GM12872 (cell line): ENCODE data around the gene RARS2.

Source experiments
- TF ChIP-seq, protein P1 (sequence below): IDR thresholded peaks from 3 replicates; pipeline ENCODE4 v1.5.1; 2011; ENCODE audit warnings: low read depth, mild to moderate bottlenecking, low read length, moderate library complexity; ENCODE audit not compliant: insufficient read depth

Gene RARS2

DNA sequence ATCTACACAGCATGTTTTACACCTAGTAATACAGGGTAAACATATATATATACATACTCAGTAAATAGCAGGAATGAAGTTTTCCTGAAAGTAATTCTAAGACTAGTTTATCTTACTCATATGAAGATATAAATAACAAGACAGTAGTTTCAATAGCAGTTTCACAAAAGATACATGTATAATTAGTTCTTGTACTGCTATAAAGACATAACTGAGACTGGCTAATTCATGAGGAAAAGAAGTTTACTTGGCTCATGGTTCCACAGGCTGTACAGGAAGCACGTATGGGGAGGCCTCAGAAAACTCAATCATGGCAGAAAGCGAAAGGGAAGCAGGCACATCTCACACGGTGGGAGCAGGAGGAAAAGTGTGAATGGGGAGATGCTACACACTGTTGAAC lies 16.9 kb downstream of the RARS2 start:
- TF ChIP-seq, protein P1, sequence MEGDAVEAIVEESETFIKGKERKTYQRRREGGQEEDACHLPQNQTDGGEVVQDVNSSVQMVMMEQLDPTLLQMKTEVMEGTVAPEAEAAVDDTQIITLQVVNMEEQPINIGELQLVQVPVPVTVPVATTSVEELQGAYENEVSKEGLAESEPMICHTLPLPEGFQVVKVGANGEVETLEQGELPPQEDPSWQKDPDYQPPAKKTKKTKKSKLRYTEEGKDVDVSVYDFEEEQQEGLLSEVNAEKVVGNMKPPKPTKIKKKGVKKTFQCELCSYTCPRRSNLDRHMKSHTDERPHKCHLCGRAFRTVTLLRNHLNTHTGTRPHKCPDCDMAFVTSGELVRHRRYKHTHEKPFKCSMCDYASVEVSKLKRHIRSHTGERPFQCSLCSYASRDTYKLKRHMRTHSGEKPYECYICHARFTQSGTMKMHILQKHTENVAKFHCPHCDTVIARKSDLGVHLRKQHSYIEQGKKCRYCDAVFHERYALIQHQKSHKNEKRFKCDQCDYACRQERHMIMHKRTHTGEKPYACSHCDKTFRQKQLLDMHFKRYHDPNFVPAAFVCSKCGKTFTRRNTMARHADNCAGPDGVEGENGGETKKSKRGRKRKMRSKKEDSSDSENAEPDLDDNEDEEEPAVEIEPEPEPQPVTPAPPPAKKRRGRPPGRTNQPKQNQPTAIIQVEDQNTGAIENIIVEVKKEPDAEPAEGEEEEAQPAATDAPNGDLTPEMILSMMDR: no peak

DNA sequence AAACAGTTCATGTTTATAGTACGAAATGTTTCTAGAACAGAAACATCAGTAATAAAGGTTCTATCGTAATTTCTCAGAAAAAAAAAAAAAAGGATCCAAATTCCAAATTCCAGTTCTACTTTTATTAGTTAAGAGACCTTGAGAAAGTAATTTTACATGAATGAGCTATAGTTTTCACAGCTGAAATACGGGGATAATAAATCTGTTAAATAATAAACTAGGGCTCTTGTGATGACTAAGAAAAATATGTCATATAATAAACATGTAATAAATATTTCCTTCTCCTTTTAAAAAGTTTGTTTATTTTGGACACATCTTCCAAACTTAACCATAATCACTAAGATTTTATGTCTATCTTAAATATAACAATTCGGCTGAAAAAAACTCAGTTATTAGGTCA lies 17.8 kb downstream of the RARS2 start:
- TF ChIP-seq, protein P1: no peak

DNA sequence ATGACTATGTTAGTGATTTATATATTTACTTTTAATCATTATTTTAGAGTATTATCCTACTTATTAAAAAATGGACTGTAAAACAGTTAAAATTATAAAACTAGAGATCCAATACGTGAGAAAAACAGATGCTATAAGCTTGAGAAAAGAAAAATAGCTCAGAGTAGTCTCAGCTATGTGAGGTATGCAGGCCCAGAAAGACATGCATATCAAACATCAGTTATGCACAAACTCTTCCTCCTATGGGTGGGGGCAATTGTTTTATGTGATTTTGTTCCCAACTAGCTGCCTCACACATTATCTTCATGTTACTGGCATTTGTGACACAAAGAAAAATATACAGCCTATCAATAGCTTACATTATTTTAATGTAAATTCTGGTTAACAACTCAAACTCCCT lies 28.8 kb downstream of the RARS2 start:
- TF ChIP-seq, protein P1: no peak

DNA sequence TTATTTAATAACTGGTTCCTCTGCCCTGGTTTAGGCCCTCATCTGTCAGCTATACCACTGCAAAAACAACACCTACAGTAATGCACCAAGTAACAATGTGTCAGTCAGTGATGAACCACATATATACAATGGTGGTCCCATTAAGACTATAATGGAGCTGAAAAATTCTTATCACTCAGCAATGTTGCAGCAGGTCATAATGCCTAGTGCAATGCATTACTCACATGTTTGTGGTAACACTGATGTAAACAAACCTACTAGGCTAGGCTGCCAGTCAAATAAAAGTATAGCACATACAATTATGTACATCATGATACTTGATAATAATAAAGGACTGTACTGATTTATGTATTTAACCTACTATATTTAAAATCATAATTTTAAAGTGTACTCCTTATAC lies 31.3 kb downstream of the RARS2 start:
- TF ChIP-seq, protein P1: no peak

DNA sequence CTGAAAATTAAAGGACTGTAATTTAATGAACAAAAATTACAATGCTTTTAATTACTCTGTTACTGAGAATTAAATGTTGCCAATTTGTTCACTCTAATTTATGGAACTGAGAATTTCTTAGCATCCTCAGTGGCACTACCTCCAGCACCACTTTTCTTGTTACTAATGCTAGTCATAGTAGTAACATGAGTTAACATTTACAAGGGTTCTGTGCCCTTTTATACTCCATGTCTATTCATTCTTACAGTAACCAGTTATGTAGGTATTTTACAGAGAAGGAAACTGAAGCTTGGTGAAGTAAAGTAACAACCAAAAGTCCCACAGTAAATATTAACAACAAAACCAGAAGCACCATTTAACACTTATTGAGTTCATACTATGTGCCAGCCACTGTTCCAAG lies 34.3 kb downstream of the RARS2 start:
- TF ChIP-seq, protein P1: no peak

DNA sequence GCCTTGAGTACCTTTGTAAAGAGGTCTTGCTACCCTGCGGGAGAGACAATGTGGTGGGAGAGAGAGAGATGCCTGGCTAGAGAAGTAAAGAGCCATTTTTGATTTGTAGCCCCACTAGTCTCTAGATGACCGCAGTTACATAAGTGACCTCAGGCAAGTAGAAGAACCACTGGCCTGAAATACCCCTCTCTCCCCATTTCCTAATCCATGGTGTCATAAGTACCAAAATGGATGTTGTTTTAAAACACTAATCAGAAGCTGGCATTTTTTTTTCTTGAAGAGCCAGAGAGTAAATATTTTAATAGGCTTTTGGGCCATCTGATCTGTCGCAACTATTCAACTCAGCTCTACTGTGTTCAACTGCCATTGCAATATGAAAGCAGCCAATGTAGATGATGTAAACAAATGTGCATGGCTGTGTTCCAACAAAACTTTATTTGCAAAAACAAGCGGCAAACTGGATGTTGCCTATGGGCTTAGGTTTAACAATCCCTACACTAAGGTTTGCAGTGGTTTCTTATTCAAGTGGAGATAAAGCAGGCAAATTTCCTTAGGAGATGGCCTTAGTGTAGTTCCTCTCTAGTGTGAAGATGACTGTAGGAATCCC lies 36.5 kb downstream of the RARS2 start:
- TF ChIP-seq, protein P1: no peak

DNA sequence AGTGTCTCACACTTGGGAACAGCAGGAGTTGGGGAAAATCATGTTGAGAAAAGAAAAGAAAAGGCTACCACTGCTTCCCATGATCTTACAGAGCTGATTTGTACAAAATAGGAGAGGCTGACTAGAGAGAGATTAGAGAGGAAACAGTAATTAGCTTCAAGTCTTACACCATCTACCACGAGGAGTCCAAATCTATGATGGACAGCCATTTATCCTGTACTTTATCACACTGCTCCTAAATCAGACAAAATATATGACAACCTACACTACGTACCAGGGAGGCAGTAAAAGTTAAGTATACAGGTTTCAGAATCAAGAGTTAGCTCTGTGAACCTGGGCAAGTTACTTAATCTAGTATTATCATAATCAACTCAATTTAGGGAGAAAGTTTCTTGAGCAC lies 38.0 kb downstream of the RARS2 start:
- TF ChIP-seq, protein P1: no peak

DNA sequence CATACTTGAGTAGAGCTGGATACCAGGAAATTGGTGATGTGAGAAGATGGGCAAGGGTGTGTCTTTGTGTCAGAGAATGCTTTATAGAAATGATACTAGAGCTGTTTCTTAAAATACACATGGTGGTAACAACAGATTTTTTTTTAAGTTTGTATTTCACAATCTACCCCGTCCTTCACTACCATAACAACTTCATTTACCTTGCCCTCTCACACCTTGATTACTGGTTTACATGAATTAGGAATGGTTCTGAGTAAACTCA lies 45.4 kb downstream of the RARS2 start:
- TF ChIP-seq, protein P1: no peak
